Measurements from ENCODE around the gene TNNI2. TPM values are rescaled to one million over a fixed set of nuclear protein-coding genes. Genes with fewer than 3 reads are reported as not detected.

Gene TNNI2
- total and polyA plus RNA-seq, 4 donors, result 0.22 to 0.28 TPM; not detected in 2

DNA sequence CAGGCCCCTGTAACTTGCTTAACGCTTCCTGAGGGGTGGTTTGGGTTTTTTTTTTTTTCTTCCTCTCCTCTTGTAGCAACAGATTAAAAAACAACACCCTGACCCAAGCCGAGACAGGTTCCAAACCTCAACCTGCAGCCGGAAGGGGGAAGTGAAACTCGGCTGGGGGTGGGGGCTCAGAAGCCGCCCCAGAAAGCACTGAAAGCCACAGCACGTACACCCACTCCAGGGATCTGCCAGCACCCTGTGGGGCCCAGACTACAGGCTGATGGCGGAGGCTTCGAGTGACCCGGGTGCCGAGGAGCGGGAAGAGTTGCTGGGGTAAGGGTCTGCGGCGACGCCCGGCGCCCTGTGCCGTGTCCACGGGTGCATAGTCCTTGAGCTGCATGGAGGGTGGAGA lies 14.1 kb downstream of the TNNI2 start, which contains the start of gene LSP1:
Gene LSP1, plus strand, starts transcription at position 208 of the 400 bp plus-strand sequence. Its CDS starts 61 bp downstream, at position 269.
- Histone ChIP-seq H3K36me3 (ENCODE audit: control insufficient read depth in 4 of 4, insufficient read depth in 3 of 4, low read depth in 1 of 4, low read length in 3 of 4) (no peaks in the 10 kb centered on the region), H3K9me3 (ENCODE audit: control insufficient read depth in 4 of 4, low read length in 3 of 4) (no peaks in the 10 kb centered on the region), H3K4me3 (ENCODE audit: low read depth in 1 of 3, low read length in 3 of 3) (peak within 1 kb of the TSS in 2 of 3 donors; percentile 22 to 34), H3K9ac (ENCODE audit: low read depth in 1 of 2, low read length in 2 of 2) (peak within 1 kb of the TSS; percentile 19 to 31), H3K27me3 (ENCODE audit: control insufficient read depth in 4 of 4, insufficient read depth in 4 of 4, low read length in 3 of 4) (no peaks in the 10 kb centered on the region), H3K4me1 (ENCODE audit: control insufficient read depth in 4 of 4, insufficient read depth in 4 of 4, low read length in 3 of 4) (peaks cover 0 to 4% (median 1%) of the 10 kb centered on the region in 4 donors), H3K27ac (ENCODE audit: low read depth in 1 of 2, low read length in 2 of 2) (peak within 1 kb of the TSS; percentile 49 to 65)
- DNase-seq (ENCODE audit: low spot score), result no peak
- WGBS, result 71% methylated on average over 18 of the region's 18 CpGs
- TF ChIP-seq FOXA2 (IDR thresholded peaks at IDR 0.05) (no peak), HNF4G (IDR thresholded peaks at IDR 0.05) (no peak), YY1 (IDR thresholded peaks at IDR 0.05) (no peak), RAD21 (IDR thresholded peaks at IDR 0.05) (no peak), FOXA1 (IDR thresholded peaks at IDR 0.05) (no peak), JUND (IDR thresholded peaks at IDR 0.05) (no peak), SP1 (IDR thresholded peaks at IDR 0.05) (no peak), NR2F2 (IDR thresholded peaks at IDR 0.05) (no peak), EGR1 (IDR thresholded peaks at IDR 0.05; ENCODE audit: low read depth in 2 of 2) (no peak), GABPA (IDR thresholded peaks at IDR 0.05 in 1 of 2, conservative IDR thresholded peaks at IDR 0.05 in 1 of 2) (no peak)
- TF ChIP-seq, protein P1, sequence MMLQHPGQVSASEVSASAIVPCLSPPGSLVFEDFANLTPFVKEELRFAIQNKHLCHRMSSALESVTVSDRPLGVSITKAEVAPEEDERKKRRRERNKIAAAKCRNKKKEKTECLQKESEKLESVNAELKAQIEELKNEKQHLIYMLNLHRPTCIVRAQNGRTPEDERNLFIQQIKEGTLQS (IDR thresholded peaks at IDR 0.05), result no peak
- TF ChIP-seq, protein P2, sequence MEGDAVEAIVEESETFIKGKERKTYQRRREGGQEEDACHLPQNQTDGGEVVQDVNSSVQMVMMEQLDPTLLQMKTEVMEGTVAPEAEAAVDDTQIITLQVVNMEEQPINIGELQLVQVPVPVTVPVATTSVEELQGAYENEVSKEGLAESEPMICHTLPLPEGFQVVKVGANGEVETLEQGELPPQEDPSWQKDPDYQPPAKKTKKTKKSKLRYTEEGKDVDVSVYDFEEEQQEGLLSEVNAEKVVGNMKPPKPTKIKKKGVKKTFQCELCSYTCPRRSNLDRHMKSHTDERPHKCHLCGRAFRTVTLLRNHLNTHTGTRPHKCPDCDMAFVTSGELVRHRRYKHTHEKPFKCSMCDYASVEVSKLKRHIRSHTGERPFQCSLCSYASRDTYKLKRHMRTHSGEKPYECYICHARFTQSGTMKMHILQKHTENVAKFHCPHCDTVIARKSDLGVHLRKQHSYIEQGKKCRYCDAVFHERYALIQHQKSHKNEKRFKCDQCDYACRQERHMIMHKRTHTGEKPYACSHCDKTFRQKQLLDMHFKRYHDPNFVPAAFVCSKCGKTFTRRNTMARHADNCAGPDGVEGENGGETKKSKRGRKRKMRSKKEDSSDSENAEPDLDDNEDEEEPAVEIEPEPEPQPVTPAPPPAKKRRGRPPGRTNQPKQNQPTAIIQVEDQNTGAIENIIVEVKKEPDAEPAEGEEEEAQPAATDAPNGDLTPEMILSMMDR (IDR thresholded peaks at IDR 0.05; ENCODE audit: low read depth, low read length, missing input control), result no peak
- TF ChIP-seq, protein P3, sequence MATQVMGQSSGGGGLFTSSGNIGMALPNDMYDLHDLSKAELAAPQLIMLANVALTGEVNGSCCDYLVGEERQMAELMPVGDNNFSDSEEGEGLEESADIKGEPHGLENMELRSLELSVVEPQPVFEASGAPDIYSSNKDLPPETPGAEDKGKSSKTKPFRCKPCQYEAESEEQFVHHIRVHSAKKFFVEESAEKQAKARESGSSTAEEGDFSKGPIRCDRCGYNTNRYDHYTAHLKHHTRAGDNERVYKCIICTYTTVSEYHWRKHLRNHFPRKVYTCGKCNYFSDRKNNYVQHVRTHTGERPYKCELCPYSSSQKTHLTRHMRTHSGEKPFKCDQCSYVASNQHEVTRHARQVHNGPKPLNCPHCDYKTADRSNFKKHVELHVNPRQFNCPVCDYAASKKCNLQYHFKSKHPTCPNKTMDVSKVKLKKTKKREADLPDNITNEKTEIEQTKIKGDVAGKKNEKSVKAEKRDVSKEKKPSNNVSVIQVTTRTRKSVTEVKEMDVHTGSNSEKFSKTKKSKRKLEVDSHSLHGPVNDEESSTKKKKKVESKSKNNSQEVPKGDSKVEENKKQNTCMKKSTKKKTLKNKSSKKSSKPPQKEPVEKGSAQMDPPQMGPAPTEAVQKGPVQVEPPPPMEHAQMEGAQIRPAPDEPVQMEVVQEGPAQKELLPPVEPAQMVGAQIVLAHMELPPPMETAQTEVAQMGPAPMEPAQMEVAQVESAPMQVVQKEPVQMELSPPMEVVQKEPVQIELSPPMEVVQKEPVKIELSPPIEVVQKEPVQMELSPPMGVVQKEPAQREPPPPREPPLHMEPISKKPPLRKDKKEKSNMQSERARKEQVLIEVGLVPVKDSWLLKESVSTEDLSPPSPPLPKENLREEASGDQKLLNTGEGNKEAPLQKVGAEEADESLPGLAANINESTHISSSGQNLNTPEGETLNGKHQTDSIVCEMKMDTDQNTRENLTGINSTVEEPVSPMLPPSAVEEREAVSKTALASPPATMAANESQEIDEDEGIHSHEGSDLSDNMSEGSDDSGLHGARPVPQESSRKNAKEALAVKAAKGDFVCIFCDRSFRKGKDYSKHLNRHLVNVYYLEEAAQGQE (IDR thresholded peaks at IDR 0.05), result no peak
- TF ChIP-seq, protein P4, sequence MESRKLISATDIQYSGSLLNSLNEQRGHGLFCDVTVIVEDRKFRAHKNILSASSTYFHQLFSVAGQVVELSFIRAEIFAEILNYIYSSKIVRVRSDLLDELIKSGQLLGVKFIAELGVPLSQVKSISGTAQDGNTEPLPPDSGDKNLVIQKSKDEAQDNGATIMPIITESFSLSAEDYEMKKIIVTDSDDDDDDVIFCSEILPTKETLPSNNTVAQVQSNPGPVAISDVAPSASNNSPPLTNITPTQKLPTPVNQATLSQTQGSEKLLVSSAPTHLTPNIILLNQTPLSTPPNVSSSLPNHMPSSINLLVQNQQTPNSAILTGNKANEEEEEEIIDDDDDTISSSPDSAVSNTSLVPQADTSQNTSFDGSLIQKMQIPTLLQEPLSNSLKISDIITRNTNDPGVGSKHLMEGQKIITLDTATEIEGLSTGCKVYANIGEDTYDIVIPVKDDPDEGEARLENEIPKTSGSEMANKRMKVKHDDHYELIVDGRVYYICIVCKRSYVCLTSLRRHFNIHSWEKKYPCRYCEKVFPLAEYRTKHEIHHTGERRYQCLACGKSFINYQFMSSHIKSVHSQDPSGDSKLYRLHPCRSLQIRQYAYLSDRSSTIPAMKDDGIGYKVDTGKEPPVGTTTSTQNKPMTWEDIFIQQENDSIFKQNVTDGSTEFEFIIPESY (IDR thresholded peaks at IDR 0.05), result no peak

DNA sequence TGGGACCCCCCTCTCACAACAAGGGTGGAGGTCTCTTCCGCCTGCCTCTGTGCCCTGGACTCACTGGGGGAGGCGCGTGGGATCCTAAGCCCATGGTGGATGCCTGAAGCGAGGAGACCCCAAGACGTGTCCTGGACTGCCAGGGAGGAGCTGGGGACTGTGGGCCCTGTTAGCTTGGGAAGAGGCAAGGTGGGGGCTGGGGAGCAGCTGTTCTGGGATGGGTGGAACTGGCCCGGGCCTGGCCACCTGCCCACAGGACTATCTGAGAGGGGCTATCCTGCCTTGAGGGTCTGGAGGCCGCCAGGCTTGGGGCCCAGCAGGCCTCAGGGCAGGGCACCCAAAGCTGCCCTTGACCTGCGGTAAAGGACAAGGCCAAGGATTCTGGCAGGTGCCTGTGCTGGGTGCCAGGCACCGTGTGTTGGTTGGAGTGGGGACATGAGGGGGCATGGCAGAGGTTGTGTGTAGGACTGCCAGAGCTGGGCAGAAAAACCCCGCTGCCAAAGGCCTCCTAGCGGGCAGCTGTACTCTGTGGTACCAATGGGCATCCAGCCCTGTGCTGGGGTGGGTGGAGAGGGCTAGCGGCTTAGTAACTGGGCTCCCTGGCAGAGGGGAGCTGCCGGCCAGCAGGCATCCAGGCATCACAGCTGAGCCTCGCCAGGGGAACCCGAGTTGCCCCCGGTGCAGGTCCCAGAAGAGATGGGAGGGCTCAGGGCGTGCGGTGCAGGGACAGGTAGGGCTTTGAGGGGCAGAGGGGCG lies 14.8 kb downstream of the TNNI2 start:
- H3K27me3 ChIP-seq (ENCODE audit: control insufficient read depth in 4 of 4, insufficient read depth in 4 of 4, low read length in 3 of 4), result no peaks in the 10 kb centered on the region
- 83% methylated on average over 19 of the region's 19 CpGs for WGBS
- H3K36me3 ChIP-seq (ENCODE audit: control insufficient read depth in 4 of 4, insufficient read depth in 3 of 4, low read depth in 1 of 4, low read length in 3 of 4), result no peaks in the 10 kb centered on the region
- no peak for DNase-seq (ENCODE audit: low spot score)
- no peaks in the 10 kb centered on the region for H3K9me3 ChIP-seq (ENCODE audit: control insufficient read depth in 4 of 4, low read length in 3 of 4)
- peak overlapping the region; percentile 4 to 38 for H3K27ac ChIP-seq (ENCODE audit: low read depth in 1 of 2, low read length in 2 of 2)
- H3K4me1 ChIP-seq (ENCODE audit: control insufficient read depth in 4 of 4, insufficient read depth in 4 of 4, low read length in 3 of 4), result peaks cover 0 to 4% (median 1%) of the 10 kb centered on the region in 4 donors
- peak overlapping the region; percentile 19 to 31 for H3K9ac ChIP-seq (ENCODE audit: low read depth in 1 of 2, low read length in 2 of 2)
- H3K4me3 ChIP-seq (ENCODE audit: low read depth in 1 of 3, low read length in 3 of 3), result peak overlapping the region in 2 of 3 donors; percentile 22 to 34
- no peak for TF ChIP-seq RXRA (IDR thresholded peaks at IDR 0.05)
- TF ChIP-seq FOXA2 (IDR thresholded peaks at IDR 0.05), result no peak
- TF ChIP-seq RAD21 (IDR thresholded peaks at IDR 0.05), result no peak
- TF ChIP-seq, protein P1 (IDR thresholded peaks at IDR 0.05), result no peak
- TF ChIP-seq HNF4A (conservative IDR thresholded peaks at IDR 0.05), result no peak
- no peak for TF ChIP-seq HNF4G (IDR thresholded peaks at IDR 0.05)
- no peak for TF ChIP-seq TAF1 (conservative IDR thresholded peaks at IDR 0.05)
- TF ChIP-seq EGR1 (IDR thresholded peaks at IDR 0.05; ENCODE audit: low read depth in 2 of 2), result no peak
- TF ChIP-seq NR2F2 (IDR thresholded peaks at IDR 0.05), result no peak
- TF ChIP-seq YY1 (IDR thresholded peaks at IDR 0.05), result no peak
- TF ChIP-seq, protein P2 (IDR thresholded peaks at IDR 0.05; ENCODE audit: low read depth, low read length, missing input control), result no peak
- TF ChIP-seq, protein P4 (IDR thresholded peaks at IDR 0.05), result no peak
